Neural progenitor cell (in vitro differentiated cells): ENCODE measurements around the gene DOCK11.

Source experiments
- CTCF ChIP-seq: fragments of 200-600 bp; sonication (generic); IDR thresholded peaks from 2 replicates; pipeline ENCODE4 v1.5.1; 2017; ENCODE audit warnings: antibody characterized with exemption, mild to moderate bottlenecking
- EZH2 ChIP-seq: fragments of 200-600 bp; sonication (generic); IDR thresholded peaks from 2 replicates; pipeline ENCODE4 v1.6.1; 2017; ENCODE audit warnings: antibody characterized with exemption, mild to moderate bottlenecking, moderate library complexity
- EZH2phosphoT487 ChIP-seq: fragments of 200-600 bp; sonication (generic); IDR thresholded peaks from 2 replicates; pipeline ENCODE4 v1.6.1; 2017; ENCODE audit warnings: antibody characterized with exemption

DNA sequence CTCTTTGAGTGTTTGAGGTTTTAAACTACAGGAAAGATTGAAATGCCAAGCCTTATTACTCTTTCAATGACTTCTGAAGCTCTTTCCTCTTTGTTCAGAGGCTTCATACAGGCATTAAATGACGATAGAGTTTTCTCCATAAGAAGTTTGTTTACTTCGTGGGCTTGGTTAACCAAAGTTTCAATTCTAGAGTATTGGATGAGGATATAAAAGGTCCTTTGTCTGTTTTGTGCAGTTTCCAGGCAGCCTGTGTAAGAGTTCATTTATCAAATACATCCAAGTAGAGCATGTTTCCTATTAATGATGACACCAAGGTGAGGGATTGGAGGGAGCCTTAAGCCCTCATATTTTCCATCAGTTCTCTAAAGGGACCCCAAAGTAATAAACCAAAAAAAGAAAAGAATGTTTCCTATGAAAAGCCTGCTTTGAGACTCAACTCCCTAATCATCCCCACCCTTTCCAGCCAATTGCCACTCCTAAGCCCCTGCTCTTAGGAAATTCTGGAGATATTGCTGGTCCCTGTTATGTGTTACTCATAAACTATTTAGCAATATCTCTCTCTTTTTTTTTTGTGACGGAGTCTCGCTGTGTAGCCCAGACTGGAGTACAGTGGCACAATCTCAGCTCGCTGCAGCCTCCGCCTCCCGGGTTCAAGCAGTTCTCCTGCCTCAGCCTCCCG is 125.6 kb downstream of the DOCK11 start:
- TF ChIP-seq CTCF: no peak
- no peak for TF ChIP-seq EZH2
- TF ChIP-seq EZH2phosphoT487: no peak
